Dermis microvascular lymphatic vessel endothelial cell (primary cell): ENCODE data around the gene CCDC6. TPM values are rescaled to one million over a fixed set of nuclear protein-coding genes. Genes with fewer than 3 reads are reported as not detected.
"Not testable (repeated sequence)": the region's sequence is repeated elsewhere in the genome, so short reads cannot be mapped to it uniquely, and the experiment has no call there.

ENCODE experiments used
- DNase-seq, 2 donors: peaks; one replicate each; pipeline versions ENCODE4 v3.0.0 to v3.0.0-alpha.2; 2010; ENCODE audit warnings: low read depth in 2 of 2
- total RNA-seq: library from RNA; depleted of rRNA; stranded (reverse); fragments of >200 nt; gene quantifications from 2 replicates; pipeline ENCODE4 v1.2.1, GENCODE V29; 2014

The CCDC6 gene
- 16.4 and 17.6 TPM in 2 replicates for total RNA-seq

- peak; percentile 81 to 96 for DNase-seq
These were observed at the start of gene CCDC6 for GRCh38 chr10:59906417-59907202. Gene CCDC6, minus strand, starts transcription at chr10:59906556. Its CDS starts 132 bp downstream, at chr10:59906424.

GRCh38 chr10:59954296-59954695 lies 47.9 kb upstream of the CCDC6 start:
- no peak for DNase-seq

GRCh38 chr10:59953711-59954110 lies 47.4 kb upstream of the CCDC6 start:
- DNase-seq, result not testable (repeated sequence)

GRCh38 chr10:59950105-59950504 lies 43.7 kb upstream of the CCDC6 start:
- DNase-seq, result no peak

- DNase-seq, result no peak
These were observed 43.3 kb upstream of the CCDC6 start for GRCh38 chr10:59949608-59950007.

GRCh38 chr10:59945991-59946390 lies 39.6 kb upstream of the CCDC6 start:
- no peak for DNase-seq

GRCh38 chr10:59945590-59945989 lies 39.2 kb upstream of the CCDC6 start:
- no peak for DNase-seq

- no peak for DNase-seq
These were observed 38.1 kb upstream of the CCDC6 start for GRCh38 chr10:59944339-59944935.

- no peak for DNase-seq
These were observed 36.2 kb upstream of the CCDC6 start for GRCh38 chr10:59942556-59942955.

GRCh38 chr10:59937720-59938119 lies 31.4 kb upstream of the CCDC6 start:
- DNase-seq, result no peak

- DNase-seq, result no peak
These were observed 28.3 kb upstream of the CCDC6 start for GRCh38 chr10:59934701-59935100.

GRCh38 chr10:59930788-59931521 lies 24.6 kb upstream of the CCDC6 start:
- DNase-seq, result not testable (repeated sequence)

GRCh38 chr10:59926086-59926485 lies 19.7 kb upstream of the CCDC6 start:
- no peak for DNase-seq

GRCh38 chr10:59922907-59923306 lies 16.6 kb upstream of the CCDC6 start:
- DNase-seq, result no peak

- DNase-seq, result no peak
These were observed 11.6 kb upstream of the CCDC6 start for GRCh38 chr10:59917922-59918321.

GRCh38 chr10:59913547-59914237 lies 7.3 kb upstream of the CCDC6 start:
- no peak for DNase-seq

GRCh38 chr10:59910867-59911266 lies 4.5 kb upstream of the CCDC6 start:
- no peak for DNase-seq

GRCh38 chr10:59909815-59910214 lies 3.5 kb upstream of the CCDC6 start:
- DNase-seq, result no peak

- DNase-seq, result no peak
These were observed 2.4 kb upstream of the CCDC6 start for GRCh38 chr10:59908808-59909143.

GRCh38 chr10:59907918-59908807 lies 1.8 kb upstream of the CCDC6 start:
- peak in 1 of 2 donors; percentile 75 for DNase-seq

GRCh38 chr10:59907537-59907917 lies 1.2 kb upstream of the CCDC6 start:
- no peak for DNase-seq
